Measurements from ENCODE around the gene DIPK1C.

DNA sequence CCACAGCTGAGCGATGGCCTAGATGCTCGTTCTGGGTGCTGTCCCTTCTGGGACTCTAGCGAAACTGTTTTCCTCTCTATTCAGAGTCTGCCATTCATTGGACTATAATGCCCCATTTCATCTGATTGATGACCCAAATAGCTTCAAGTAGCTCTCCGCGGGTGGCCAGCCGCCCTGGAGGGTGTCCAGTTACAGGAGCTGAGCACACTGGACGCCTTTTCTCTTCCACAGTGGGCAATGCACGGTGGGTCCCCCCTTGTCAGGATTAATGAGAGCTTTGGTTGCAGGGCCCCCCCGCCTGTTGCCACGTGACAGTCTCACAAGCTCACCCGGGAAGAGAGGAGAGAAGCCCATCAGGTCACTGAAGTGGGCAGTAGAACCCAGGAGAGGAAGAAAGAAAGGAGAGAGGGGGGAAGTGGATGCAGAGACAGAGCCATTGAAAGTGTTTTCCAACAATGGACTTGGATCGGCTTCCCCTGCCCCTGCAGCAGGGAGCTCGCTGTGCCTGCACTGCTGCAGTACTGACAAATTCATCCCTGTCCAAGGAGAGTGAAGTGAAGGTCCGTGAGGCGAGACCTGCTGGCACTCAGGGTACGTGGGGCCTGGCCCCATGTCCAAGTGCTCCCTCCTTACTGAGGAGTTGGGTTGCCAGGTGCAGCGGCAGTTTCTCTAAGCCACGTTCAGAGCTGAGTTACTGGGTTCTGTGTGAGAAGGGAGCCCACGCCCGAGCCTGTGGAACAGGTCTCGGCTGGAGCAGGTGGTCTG, 44.8 kb downstream of the DIPK1C start:
- TF ChIP-seq POLR2A (IDR thresholded peaks at IDR 0.05) = no peak
- TF ChIP-seq POLR2AphosphoS5 (IDR thresholded peaks at IDR 0.05; ENCODE audit: insufficient read depth in 1 of 2, low read depth in 1 of 2) = no peak
- no peak for TF ChIP-seq CTCF (IDR thresholded peaks at IDR 0.05)

All from vagina (tissue), 2 donors.